Right ventricle myocardium inferior (tissue), 1 donor: ENCODE results near the gene CROCC. TPM values are rescaled to one million over a fixed set of nuclear protein-coding genes. Genes with fewer than 3 reads are reported as not detected.
"Not testable (repeated sequence)": the region's sequence is repeated elsewhere in the genome, so short reads cannot be mapped to it uniquely, and the experiment has no call there.

ENCODE experiments used
- ATAC-seq: fragments of 200-7000 bp; cut with Tn5 transposase; one replicate; pipeline ENCODE4 v1.9.1; 2020; ENCODE audit warnings: mild to moderate bottlenecking, moderate library complexity
- DNase-seq: peaks from one replicate; pipeline ENCODE4 v3.0.0; 2021; ENCODE audit errors: missing footprints
- intact Hi-C: fragments of 100-400 bp; cut with DNase I; formaldehyde crosslinking; loops from one replicate; pipeline ENCODE4 v1.11.0; 2022
- total RNA-seq: library from RNA; stranded (reverse); fragmentation: NEBNext Ultra II Directional; extraction: Animal tissue kit (Norgen Biotek cat#: 25700); gene quantifications from one replicate; pipeline ENCODE4 v1.2.1, GENCODE V29; 2021
- donor health status: DM: no; HTN: yes; CAD: no; lungs with severe emphysema.

Gene CROCC
- total RNA-seq, 1 donor from 2014 or later: 6.5 TPM

DNA sequence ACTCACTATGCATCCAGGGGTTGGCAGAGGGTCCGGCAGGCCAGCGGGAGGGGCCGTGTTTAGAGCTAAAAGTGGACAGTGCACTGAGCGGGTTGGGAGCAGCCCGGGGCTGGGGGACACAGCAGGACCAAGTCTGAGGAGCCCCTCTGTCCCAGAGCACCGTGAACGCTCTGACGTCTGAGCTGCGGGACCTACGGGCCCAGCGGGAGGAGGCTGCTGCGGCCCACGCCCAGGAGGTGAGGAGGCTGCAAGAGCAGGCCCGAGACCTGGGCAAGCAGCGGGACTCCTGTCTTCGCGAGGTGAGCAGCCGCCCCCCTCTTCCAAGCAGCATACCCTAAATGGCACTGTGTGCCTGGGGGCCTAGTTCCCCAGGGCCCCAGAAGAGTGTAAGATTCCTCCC is 32.8 kb downstream of the CROCC start:
- no peak for DNase-seq
- intact Hi-C loops: loop anchor here (5.0 kb wide), 2 partner anchors 93 to 283 kb away; no protein-coding TSS in a partner anchor
- no peak for ATAC-seq

DNA sequence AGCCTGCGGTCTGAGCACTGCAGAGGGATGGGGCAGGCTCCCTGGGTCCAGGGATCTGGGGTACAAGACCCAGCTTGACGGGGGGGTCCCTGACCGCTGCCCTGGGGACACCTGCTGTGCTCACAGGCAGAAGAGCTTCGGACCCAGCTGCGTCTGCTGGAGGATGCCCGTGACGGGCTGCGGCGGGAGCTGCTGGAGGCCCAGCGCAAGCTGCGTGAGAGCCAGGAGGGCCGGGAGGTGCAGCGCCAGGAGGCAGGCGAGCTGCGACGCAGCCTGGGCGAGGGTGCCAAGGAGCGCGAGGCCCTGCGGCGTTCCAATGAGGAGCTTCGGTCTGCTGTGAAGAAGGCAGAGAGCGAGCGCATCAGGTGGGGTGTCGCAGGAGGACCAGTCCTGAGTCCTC is 33.5 kb downstream of the CROCC start:
- intact Hi-C loops: no loop called here
- DNase-seq (no peak), ATAC-seq (no peak)

DNA sequence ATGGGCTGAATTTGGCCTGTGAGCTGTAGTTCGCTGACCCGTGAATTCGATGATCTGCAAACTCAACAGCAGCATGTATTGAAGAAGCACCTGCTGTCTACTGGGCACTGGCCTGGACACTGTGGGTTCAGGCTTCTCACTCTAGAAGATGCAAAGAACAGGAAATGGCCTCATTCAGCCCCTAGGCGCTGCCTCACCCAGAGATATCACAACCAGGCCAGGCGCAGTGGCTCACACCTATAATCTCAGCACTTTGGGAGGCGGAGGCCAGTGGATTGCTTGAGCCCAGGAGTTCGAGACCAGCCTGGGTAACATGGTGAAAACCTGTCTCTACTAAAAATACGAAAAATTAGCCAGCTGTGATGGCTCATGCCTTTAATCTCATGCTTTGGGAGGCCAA is 35.0 kb downstream of the CROCC start:
- DNase-seq: no peak
- intact Hi-C loops: no loop called here

DNA sequence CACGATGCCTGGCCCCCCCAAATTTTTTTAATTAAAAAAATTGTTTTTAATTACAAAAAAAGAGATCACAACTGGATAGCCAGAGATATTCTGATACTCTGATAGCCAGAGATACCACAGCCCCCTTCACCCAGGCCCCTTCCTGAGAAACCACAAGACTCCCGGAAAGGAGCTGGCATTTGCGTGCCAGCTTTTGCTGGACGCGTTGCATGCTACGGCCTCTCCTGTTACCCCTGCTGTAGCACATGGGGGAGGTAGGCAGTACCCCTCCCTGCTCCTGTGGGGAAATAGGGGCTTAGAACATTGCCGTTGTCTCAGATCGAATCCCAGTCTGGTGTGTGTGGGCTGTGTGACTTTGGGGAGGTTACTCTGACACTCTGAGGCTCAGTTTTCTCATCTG is 36.0 kb downstream of the CROCC start:
- ATAC-seq: no peak
- intact Hi-C loops: no loop called here
- DNase-seq: no peak

More for the DNA sequence above, 35.0 kb downstream of the CROCC start:
- ATAC-seq: no peak

DNA sequence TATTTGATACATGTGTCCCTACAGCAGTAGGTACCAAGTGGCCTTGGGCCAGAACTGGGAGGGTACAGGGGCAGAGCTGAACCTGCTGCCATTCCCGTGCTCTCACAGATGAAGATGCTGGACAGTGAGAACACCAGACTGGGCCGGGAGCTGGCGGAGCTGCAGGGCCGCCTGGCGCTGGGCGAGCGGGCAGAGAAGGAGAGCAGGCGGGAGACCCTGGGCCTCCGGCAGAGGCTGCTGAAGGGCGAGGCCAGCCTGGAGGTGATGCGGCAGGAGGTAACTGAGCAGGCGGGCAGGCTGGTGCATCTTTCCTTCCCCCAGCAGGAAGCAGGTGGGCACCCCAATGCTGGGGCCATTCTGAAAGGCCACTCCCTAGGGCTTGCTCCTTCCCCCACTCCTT is 36.7 kb downstream of the CROCC start:
- ATAC-seq (no peak), DNase-seq (no peak)
- intact Hi-C loops: no loop called here

DNA sequence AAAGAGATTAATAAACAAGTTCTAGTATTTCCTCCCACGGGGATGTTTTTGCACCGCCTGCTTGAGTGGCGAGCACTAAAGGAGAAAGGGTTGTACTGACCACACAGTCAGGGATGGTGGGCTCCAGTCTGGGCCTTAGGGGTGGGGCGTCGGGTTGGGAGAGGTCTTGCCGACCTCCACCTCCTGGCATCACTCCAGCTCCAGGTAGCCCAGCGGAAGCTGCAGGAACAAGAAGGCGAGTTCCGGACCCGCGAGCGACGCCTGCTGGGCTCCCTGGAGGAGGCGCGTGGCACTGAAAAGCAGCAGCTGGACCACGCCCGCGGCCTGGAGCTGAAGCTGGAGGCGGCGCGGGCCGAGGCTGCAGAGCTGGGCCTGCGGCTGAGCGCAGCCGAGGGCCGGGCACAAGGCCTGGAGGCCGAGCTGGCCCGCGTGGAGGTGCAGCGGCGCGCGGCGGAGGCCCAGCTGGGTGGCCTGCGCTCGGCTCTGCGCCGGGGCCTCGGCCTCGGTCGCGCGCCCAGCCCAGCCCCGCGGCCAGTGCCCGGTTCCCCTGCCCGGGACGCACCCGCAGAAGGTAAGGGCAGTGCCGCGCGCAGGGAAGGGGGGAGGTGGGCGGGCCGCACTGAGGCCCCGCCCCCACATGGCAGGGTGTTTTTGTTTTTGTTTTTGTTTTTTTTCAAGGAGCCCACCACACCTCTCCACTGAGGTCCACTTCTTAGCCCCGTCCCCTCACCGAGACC is 39.0 kb downstream of the CROCC start:
- ATAC-seq (peak; percentile 92), DNase-seq (peak; percentile 94)
- intact Hi-C loops: loop anchor here (5.0 kb wide), 1 partner anchor 52 kb away; the partner anchor contains the start of gene ATP13A2

DNA sequence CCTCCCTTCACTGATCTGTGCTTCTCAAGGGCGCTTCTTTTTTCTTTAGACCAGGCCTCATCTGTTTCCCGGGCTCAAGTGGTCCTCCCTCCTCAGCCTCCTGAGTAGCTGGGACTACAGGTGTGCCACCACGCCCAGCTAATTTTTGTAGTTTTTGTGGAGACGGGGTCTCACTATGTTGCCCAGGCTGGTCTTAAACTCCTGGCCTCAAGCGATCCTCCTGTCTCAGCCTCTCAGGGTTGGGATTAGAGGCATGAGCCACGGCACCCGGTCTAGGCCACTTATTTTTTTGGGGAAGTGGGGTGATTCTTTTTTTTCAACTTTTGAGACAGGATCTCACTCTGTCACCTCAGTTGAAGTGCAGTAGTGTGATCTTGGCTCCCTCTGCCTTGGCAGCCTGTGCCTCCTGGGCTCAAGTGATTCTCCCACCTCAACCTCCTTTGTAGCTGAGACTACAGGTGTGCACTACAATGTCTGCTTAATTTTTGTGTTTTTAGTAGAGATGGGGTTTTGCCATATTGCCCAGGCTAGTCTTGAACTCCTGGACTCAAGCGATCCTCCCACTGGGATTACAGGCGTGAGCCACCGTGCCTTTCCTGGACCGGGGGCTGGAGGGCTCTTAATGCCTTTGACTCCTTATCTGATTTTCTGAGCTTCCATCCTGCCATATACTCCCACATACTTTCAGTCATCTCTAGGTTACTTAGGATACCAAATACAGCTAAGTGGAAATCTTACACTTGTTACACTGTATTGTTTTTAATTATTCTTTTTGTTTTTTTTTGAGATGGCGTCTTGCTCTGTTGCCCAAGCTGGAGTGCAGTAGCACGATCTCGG is 39.8 kb downstream of the CROCC start:
- no peak for DNase-seq
- no peak for ATAC-seq
- intact Hi-C loops: loop anchor here (5.0 kb wide), 1 partner anchor 51 kb away; the partner anchor contains the start of gene ATP13A2

DNA sequence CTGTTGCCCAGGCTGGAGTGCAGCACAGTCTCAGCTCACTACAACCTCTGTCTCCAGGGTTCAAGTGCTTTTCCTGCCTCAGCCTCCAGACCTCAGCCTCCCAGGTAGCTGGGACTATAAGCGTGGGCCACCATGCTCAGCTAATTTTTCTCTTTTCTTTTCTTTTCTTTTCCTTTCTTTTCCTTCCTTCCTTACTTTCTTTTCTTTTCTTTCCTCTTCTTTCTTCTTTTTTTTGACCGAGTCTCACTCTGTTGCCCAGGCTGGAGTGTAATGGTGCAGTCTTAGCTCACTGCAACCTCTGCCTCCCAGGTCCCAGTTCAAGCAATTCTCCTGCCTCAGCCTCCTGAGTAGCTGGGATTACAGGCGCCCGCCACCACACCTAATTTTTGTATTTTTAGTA is 42.4 kb downstream of the CROCC start:
- intact Hi-C loops: loop anchor here (5.0 kb wide), 1 partner anchor 48 kb away; the partner anchor contains the start of gene ATP13A2
- not testable (repeated sequence) for ATAC-seq

DNA sequence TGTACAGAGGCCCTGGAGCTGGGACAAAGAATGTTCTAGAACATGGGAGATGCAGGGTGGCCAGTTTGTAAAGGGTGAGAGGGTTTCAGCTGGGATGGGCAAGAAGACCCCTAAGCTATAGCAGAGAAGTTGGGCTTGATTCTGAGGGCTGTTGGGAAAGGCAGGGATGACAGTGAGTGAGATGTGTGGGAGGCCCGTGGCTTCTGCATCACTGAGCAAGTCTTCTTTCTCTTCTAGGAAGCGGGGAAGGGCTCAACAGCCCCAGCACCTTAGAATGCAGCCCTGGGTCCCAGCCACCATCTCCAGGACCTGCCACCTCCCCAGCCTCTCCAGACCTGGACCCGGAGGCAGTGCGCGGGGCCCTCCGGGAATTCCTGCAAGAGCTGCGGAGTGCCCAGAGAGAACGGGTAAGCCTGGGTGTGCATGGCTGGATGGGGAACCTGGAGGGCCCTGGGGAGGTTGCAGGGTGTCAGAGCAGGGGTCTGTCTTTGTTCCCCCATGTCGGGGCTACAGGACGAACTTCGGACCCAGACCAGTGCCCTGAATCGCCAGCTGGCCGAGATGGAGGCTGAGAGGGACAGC is 43.8 kb downstream of the CROCC start:
- no peak for ATAC-seq
- intact Hi-C loops: no loop called here
- no peak for DNase-seq

More for the DNA sequence above, 42.4 kb downstream of the CROCC start:
- DNase-seq: not testable (repeated sequence)

DNA sequence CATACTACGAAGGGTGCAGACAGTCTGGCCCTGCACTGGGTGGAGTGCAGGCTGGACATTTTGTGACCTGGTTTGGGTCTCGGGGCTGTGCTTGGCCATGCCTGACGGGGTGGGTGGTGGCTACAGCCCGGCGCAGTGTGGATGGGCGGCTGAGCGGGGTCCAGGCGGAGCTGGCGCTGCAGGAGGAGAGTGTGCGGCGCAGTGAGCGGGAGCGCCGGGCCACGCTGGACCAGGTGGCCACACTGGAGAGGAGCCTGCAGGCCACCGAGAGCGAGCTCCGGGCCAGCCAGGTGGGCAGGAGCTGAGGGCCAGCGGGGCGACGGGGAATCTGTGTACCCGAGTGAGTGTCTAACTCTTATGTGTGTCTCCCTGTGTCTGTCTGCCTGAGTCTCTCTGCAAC is 44.6 kb downstream of the CROCC start:
- ATAC-seq: no peak
- intact Hi-C loops: no loop called here
- DNase-seq: no peak

DNA sequence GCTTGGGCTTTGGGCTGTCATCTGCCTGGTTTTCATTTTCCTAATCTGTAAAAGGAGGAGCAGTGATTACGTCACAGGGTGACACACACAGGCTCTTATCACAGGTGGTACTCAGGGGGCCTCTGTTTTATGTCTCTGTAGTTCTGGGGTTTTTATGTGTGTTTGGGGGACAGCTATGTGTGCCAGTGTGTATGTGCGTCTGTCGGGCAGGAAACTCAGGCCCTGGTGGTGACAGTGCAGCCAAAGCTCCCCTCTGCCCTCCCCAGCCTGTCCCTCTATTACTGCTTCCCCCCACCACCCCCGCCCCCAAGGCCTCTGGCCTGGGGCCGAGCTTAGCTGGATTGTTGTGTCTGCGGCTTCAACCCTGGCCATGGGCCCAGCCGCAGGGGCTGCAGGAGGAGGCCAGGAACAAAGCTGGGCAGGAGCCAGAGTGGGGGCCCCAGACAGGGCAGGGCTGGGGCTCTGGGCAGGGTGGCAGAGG is 45.4 kb downstream of the CROCC start:
- ATAC-seq: peak; percentile 38
- no peak for DNase-seq
- intact Hi-C loops: no loop called here

DNA sequence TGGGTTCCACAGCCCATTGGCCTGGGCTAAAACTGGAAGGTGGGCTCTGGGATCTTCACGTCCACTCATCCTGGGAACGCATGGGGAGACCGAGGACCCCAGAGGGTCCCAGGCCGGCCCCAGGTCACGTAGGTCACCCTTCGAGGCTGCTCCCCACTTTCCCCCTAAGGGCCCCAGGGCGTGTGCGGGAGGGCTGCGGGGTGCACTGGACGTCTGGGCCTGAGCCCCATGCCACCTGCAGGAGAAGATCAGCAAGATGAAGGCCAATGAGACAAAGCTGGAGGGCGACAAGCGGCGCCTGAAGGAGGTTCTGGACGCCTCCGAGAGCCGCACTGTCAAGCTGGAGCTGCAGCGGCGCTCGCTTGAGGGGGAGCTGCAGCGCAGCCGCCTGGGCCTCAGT is 46.2 kb downstream of the CROCC start:
- intact Hi-C loops: no loop called here
- ATAC-seq: no peak
- no peak for DNase-seq

DNA sequence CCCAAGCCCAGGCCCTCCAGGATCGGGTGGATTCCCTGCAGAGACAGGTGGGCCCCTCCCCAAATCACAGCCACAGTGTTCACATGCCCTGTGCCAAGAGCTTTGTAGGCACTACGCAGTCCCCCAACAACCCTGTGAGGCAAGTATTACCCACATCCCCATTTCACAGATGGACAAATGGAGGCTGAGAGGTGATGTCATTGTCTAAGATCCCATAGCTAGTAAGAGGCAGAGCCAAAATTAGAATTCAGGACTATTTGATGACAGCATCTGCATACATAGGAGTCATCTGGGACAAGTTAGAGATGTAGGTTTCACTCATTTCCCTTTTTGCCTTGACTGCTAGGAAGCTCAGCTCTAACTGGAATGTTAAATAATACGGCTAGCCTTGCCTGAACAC is 46.6 kb downstream of the CROCC start:
- intact Hi-C loops: no loop called here
- DNase-seq (no peak), ATAC-seq (no peak)

DNA sequence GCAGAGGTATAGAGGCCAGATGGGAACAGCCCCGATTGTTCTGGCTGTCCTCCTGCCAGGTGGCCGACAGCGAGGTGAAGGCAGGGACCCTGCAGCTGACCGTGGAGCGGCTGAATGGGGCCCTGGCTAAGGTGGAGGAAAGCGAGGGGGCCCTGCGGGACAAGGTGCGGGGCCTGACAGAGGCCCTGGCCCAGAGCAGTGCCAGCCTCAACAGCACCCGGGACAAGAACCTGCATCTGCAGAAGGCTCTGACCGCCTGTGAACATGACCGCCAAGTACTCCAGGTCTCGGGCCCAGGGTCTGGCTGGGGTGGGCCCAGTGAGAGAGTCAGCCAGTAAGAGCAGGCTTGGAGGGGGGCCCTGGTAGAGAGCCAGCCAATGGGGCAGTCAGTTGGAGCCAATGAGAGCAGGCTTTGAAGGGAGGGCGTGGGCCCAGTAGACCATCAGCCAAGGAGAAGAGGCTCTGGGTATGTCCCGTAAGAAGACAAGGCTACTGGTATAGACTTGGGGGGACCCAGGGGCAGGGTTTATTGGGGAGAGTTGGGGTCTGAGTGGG is 47.4 kb downstream of the CROCC start:
- ATAC-seq (no peak), DNase-seq (no peak)
- intact Hi-C loops: no loop called here

DNA sequence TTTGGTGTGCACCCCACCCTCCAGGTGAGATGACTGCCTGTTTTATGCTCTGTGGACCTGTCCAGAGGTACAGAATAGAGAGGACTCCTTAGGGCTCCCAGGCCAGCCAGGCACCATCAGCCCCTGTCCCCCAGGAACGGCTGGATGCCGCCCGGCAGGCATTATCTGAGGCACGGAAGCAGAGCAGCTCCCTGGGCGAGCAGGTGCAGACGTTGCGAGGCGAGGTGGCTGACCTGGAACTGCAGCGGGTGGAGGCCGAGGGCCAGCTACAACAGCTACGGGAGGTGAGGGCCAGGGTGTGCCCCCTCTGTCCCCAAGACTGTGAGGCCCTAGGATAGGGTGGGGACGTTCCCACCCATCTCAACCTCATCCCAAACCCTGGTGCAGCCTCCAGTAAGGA is 47.9 kb downstream of the CROCC start:
- no peak for ATAC-seq
- intact Hi-C loops: no loop called here
- DNase-seq: no peak

DNA sequence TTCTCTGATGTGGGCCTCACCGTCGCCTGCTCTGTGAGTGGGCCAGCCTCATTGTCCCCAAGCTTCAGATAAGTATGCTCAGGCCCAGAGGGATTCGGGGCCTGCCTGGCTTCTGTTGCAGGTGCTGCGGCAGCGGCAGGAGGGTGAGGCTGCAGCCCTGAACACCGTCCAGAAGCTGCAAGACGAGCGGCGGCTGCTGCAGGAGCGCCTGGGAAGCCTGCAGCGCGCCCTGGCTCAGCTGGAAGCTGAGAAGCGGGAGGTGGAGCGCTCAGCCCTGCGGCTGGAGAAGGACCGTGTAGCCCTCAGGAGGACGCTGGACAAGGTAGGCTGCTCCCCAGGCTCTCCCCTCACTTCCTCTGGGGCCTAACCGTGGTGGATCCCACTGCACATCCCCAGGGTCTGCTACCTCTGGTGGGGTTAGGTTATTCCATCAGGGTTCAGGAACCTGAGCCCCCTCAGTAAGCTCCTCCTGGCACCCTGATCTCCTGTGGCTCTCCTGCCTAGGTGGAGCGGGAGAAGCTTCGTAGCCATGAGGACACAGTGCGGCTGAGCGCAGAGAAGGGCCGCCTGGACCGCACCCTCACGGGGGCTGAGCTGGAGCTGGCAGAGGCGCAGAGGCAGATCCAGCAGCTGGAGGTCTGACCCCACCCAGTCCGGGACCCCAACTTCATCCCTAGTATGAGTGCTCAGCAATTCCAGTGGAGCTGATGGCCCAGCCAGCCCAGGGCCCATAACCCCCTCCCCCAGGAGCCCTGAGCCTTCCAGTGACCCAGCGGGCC is 48.6 kb downstream of the CROCC start:
- ATAC-seq: no peak
- DNase-seq: no peak
- intact Hi-C loops: no loop called here

DNA sequence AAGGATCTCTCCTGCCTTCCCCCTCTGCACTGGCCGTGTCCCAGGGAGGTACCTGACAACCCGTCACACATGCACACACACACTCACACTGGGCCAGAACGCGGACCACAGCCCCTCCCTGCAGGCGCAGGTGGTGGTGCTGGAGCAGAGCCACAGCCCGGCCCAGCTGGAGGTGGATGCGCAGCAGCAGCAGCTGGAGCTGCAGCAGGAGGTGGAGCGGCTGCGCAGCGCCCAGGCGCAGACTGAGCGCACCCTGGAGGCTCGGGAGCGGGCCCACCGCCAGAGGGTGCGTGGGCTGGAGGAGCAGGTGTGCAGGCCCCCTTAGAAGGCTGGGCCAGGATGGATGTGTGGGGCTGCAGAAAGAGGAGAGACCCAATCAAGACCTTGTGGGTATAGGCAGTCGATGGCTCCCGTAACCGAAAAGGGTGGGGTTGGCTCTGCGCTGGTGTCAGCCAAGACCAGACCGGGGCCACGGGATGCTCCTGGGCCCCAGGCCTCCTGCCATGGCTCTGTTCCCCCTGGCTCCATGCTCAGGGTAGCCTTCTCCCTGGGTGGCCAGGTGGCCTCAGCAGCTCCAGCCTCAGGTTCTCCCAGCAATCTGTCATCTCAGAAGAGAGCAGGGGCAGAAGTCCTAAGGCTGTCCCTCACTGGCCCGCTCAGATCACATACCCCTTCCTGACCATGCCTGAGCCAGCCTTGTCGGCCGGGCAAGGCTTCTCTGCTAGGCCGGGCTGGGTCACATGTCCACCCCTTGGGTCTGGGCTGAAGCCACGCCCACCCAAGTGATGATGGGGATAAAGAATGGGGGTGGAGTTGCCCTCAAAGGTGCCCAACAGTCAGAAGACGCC is 49.8 kb downstream of the CROCC start:
- DNase-seq (no peak), ATAC-seq (no peak)
- intact Hi-C loops: no loop called here
